Activated T-cell treated with anti-CD3 and anti-CD28 coated beads, Interleukin-2, amount 50 U/mL, for 4 hours (primary cell): ENCODE results near the gene LY6G5C. TPM values are rescaled to one million over a fixed set of nuclear protein-coding genes. Genes with fewer than 3 reads are reported as not detected.

Experiments
- ATAC-seq, 2 donors: fragments of 200-7000 bp; cut with Tn5 transposase; one replicate each; pipeline ENCODE4 v1.10.0; 2021
- DNase-seq: peaks from one replicate; pipeline ENCODE4 v3.0.0-alpha.2; 2020
- H3K27me3 Mint-ChIP-seq: one replicate; pipeline ENCODE4 v1.8.0; 2021; ENCODE audit warnings: low read depth, mixed read lengths
- H3K36me3 Mint-ChIP-seq: one replicate; pipeline ENCODE4 v1.8.0; 2022; ENCODE audit warnings: mixed read lengths; ENCODE audit not compliant: insufficient read depth
- H3K4me1 Mint-ChIP-seq: one replicate; pipeline ENCODE4 v1.8.0; 2021; ENCODE audit warnings: low read depth, mixed read lengths
- H3K4me3 Mint-ChIP-seq: one replicate; pipeline ENCODE4 v1.8.0; 2021; ENCODE audit warnings: mild to moderate bottlenecking, moderate library complexity, mixed read lengths
- H3K9me3 Mint-ChIP-seq: one replicate; pipeline ENCODE4 v1.8.0; 2021; ENCODE audit warnings: mixed read lengths
- total RNA-seq, 3 donors: library from RNA; stranded (reverse); gene quantifications; one replicate each; pipeline ENCODE4 v1.2.1, GENCODE V29; 2021

Gene LY6G5C
- total RNA-seq, 3 donors from 2014 or later: 2.3 to 3.8 (median 3.1) TPM

GRCh38 chr6:31690231-31691077 is 9.6 kb upstream of the LY6G5C start:
- ATAC-seq (no peak), DNase-seq (no peak)
- Mint-ChIP-seq H3K27me3 (no peaks in the 10 kb centered on the region), H3K4me3 (no peak overlapping the region), H3K4me1 (peaks cover 3% of the 10 kb centered on the region), H3K9me3 (no peaks in the 10 kb centered on the region), H3K36me3 (peaks cover 22% of the 10 kb centered on the region)

- no peaks in the 10 kb centered on the region for H3K9me3 Mint-ChIP-seq
- no peak overlapping the region for H3K4me3 Mint-ChIP-seq
- peaks cover 16% of the 10 kb centered on the region for H3K36me3 Mint-ChIP-seq
- H3K4me1 Mint-ChIP-seq: peaks cover 3% of the 10 kb centered on the region
- ATAC-seq (peak; percentile 25 to 34), DNase-seq (no peak)
- H3K27me3 Mint-ChIP-seq: no peaks in the 10 kb centered on the region
These were observed 8.6 kb upstream of the LY6G5C start for GRCh38 chr6:31689249-31690110.

DNA sequence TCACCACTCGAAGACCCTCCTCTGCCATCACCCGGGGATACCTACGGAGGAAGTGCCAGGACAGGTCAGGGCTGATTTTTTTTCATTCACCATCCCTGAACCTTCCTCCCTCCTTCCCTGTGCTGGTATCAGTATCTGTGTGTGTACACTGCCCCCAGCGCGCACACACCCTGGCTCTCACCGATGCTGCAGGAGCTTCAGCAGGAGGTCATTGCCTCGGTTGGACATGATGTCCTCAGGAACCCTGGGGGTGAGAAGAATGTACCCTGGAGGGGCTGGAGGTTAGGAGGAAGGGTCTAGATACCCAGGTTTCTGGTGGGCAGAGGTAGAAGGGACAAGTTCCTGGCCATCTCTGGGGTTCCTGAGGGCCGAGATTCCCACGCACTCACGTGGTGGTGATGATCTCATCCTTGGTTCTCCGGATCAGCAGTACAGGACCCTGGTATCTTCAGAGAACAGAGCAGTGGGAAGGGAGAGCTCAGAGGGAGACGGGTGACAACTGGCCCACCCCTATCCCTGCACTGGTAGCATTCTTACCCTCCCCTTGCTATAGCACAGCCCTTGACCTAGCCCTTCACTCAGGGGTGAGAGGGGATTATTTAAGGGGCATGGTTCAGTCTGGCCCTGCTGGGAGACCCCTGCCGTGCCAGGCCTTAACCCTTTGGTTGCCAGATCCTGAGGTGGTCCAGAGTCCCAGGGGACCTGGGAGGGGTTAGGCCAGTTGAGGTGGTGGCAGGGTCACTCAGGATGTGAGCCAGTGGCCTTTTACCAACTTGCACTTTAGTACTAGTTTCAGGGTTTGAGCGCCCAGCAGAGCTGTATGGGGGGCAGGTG is 7.2 kb upstream of the LY6G5C start:
- no peak overlapping the region for H3K4me3 Mint-ChIP-seq
- peaks cover 5% of the 10 kb centered on the region for H3K4me1 Mint-ChIP-seq
- no peaks in the 10 kb centered on the region for H3K27me3 Mint-ChIP-seq
- no peak for ATAC-seq
- H3K9me3 Mint-ChIP-seq: no peaks in the 10 kb centered on the region
- no peak for DNase-seq
- peaks cover 16% of the 10 kb centered on the region for H3K36me3 Mint-ChIP-seq

DNA sequence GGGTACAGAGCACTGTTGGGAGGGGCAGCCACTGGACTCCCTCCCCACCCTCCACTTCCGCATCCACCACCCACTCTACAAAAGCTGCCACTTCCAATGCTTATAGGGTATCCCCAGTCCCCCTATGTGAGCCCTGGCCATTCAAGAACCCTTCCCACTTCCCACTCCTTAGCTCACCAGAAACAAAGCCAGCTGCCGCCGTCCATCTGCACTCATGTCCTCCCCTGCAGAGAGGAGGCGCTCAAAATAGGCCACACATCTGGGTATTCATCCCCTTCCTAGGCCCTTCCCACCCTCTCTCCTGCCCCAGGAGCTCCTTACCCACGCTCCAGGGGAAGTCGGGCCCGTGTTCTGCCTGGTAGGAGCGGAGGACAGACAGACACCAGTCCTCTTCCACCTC is 6.5 kb upstream of the LY6G5C start:
- Mint-ChIP-seq H3K36me3 (peaks cover 15% of the 10 kb centered on the region), H3K9me3 (no peaks in the 10 kb centered on the region), H3K4me3 (no peak overlapping the region), H3K27me3 (no peaks in the 10 kb centered on the region), H3K4me1 (peaks cover 5% of the 10 kb centered on the region)
- no peak for ATAC-seq
- no peak for DNase-seq

DNA sequence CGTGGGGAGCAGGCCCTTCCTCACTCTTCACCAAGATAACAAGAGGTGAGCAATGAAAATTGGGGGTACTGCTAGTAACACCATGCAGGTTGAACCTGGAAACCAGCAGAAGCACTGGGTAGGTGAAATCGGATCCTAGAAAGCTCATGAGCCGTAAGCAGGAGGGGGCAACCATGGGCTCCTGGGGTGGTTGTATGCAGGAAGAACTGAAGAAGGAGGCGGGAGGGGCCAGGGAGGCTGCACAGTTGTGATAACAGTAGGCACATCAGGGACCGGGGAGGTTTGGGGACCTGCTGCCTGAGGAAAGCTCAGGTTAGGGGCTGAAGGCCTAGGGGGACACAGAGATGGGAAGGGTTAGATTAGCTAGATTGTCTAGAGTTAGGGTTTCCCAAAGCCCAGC is 5.6 kb upstream of the LY6G5C start:
- Mint-ChIP-seq H3K4me1 (peaks cover 7% of the 10 kb centered on the region), H3K9me3 (no peaks in the 10 kb centered on the region), H3K36me3 (peaks cover 13% of the 10 kb centered on the region), H3K27me3 (no peaks in the 10 kb centered on the region), H3K4me3 (no peak overlapping the region)
- ATAC-seq: no peak
- DNase-seq: no peak

DNA sequence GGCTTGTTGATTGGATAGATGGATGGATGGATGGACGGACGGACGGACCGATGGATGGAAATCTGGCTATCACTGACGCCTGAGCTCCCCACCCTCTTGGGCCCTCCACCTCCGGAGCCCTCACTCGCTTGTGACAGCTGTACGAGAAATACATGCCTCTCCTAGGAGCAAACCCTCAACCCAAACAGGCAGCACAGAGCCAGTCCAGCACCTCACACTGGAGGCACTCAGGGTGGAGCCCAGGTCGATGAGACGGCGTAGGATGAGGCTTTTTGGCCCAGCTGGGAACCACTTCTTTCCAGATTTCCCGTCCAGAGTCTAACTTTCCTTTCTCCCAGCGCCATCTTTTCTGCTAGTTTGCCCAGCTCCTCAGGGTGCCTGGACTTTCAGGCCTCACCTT is 2.7 kb upstream of the LY6G5C start:
- Mint-ChIP-seq H3K4me1 (peaks cover 19% of the 10 kb centered on the region), H3K9me3 (no peaks in the 10 kb centered on the region), H3K36me3 (peaks cover 13% of the 10 kb centered on the region), H3K27me3 (no peaks in the 10 kb centered on the region), H3K4me3 (no peak overlapping the region)
- DNase-seq (no peak), ATAC-seq (no peak)

GRCh38 chr6:31681135-31681671 is 336 bp upstream of the LY6G5C start:
- DNase-seq (peak; percentile 34), ATAC-seq (peak; percentile 76 to 81)
- Mint-ChIP-seq H3K9me3 (no peaks in the 10 kb centered on the region), H3K4me3 (peak overlapping the region; percentile 78), H3K27me3 (no peaks in the 10 kb centered on the region), H3K36me3 (peaks cover 5% of the 10 kb centered on the region), H3K4me1 (peaks cover 19% of the 10 kb centered on the region)

- Mint-ChIP-seq H3K9me3 (no peaks in the 10 kb centered on the region), H3K4me1 (peaks cover 17% of the 10 kb centered on the region), H3K36me3 (peaks cover 4% of the 10 kb centered on the region), H3K4me3 (no peak overlapping the region), H3K27me3 (no peaks in the 10 kb centered on the region)
- no peak for DNase-seq
- ATAC-seq: no peak
These were observed 2.9 kb downstream of the LY6G5C start for GRCh38 chr6:31677955-31678354.

DNA sequence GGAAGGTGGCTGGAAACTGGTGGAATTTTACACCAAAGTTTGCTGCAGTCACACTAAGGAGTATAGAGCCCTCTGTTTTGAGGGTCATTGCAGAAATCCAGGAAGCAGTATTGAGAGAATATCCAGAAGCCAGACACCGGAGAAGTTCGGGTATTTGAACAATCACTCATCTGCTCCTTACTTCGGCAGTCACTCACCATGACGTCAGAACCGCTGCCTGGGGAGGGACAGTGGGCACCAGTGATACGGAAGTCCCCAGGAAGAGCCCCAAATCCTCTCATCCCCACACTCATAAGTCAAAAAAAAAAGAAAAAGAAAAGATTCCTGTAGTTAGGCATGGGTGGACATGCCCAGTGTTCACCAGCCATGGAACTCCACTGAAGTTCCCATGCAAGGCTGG is 4.0 kb downstream of the LY6G5C start:
- Mint-ChIP-seq H3K4me3 (no peak overlapping the region), H3K27me3 (no peaks in the 10 kb centered on the region), H3K9me3 (no peaks in the 10 kb centered on the region), H3K4me1 (peaks cover 17% of the 10 kb centered on the region), H3K36me3 (peaks cover 10% of the 10 kb centered on the region)
- ATAC-seq (no peak), DNase-seq (no peak)

DNA sequence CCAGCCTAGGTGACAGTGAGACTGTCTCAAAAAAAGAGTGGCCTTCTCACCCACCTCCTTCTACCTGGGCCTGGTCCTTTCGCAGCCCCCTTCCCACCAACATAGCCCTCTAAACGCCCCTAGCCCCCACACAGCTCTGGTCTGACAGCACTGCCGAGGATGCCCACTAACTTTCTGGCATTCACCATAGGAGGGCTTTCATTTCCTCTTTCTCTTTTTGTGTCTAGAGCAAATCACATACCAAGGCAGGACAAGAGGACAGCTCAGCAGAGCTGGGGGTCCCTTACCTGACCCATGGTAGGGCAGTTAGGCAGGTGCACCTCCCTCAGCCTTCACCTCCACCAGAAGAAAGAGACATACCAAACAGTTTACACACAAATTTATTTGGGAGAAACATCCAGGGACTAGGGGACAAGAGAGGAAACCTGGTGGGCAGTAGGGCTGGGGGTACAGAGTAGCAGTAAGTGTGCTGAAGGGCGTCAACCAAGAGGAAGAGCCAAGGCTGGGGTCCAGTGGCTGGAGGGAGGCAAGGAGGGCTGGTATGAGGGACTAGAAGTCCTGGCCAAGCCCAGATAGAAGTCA is 4.5 kb downstream of the LY6G5C start:
- H3K36me3 Mint-ChIP-seq: peaks cover 10% of the 10 kb centered on the region
- peaks cover 14% of the 10 kb centered on the region for H3K4me1 Mint-ChIP-seq
- no peak for ATAC-seq
- no peaks in the 10 kb centered on the region for H3K9me3 Mint-ChIP-seq
- H3K27me3 Mint-ChIP-seq: no peaks in the 10 kb centered on the region
- no peak for DNase-seq
- H3K4me3 Mint-ChIP-seq: peak overlapping the region; percentile 26

GRCh38 chr6:31669676-31670075 is 11.2 kb downstream of the LY6G5C start, which contains the start of gene LY6G5B:
LY6G5B (plus strand) TSS chr6:31669976; CDS start chr6:31670951, 975 bp downstream.
- H3K4me1 Mint-ChIP-seq: peaks cover 26% of the 10 kb centered on the region
- H3K36me3 Mint-ChIP-seq: peaks cover 49% of the 10 kb centered on the region
- no peaks in the 10 kb centered on the region for H3K27me3 Mint-ChIP-seq
- DNase-seq (no peak), ATAC-seq (no peak)
- no peak within 1 kb of the TSS for H3K4me3 Mint-ChIP-seq
- no peaks in the 10 kb centered on the region for H3K9me3 Mint-ChIP-seq

DNA sequence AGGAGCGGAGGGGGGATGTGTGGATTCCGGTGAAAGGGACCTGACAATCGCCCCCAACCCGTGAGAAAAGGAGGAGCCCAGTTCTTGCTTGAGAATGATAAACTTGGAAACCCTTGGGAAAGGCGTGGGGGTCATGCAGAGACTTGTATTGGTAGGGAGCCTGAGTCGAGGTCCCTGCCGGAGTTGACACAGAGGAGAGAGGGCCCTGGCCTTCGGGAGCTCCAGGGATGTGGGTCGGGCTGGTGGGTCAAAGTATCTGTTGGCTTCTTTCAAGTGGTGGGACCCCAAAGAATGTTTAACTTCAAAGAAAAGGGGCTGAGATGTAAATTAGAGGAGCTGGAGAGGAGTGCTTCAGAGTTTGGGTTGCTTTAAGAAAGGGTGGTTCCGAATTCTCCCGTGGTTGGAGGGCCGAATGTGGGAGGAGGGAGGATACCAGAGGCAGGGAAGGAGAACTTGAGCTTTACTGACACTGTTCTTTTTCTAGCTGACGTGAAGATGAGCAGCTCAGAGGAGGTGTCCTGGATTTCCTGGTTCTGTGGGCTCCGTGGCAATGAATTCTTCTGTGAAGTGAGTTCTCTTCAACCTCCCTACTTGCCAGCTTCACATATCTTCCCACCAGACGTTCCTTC is 14.4 kb downstream of the LY6G5C start:
- no peak for ATAC-seq
- H3K9me3 Mint-ChIP-seq: no peaks in the 10 kb centered on the region
- no peak for DNase-seq
- no peaks in the 10 kb centered on the region for H3K27me3 Mint-ChIP-seq
- peak overlapping the region; percentile 89 for H3K4me3 Mint-ChIP-seq
- H3K36me3 Mint-ChIP-seq: peaks cover 57% of the 10 kb centered on the region
- H3K4me1 Mint-ChIP-seq: peaks cover 47% of the 10 kb centered on the region
